Measurements from ENCODE around the gene MEFV. TPM values are rescaled to one million over a fixed set of nuclear protein-coding genes. Genes with fewer than 3 reads are reported as not detected.

MEFV gene
- total RNA-seq, 2 donors from 2014 or later: 3.5 to 6.1 TPM

DNA sequence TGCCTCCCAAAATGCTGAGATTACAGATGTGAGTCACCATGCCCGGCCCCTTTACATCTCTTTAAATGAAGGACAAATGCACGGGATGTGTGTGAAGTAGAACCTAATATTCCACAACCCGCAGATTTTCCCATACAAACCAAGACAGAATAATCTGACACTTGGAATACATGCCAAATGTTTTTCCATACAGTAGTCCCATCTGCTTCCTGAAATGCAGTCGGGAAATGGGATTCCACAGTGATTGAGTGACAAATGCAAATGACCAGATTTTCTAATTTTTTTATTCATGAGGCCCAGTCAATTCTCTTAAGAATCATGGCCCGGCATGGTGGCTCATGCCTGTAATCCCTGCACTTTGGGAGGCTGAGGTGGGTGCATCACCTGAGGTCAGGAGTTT lies 14.7 kb downstream of the MEFV start:
- H3K27ac ChIP-seq: no peak overlapping the region
- no peaks in the 10 kb centered on the region for H3K9me3 ChIP-seq
- H3K27me3 ChIP-seq (replicated peaks; ENCODE audit: insufficient read depth): no peaks in the 10 kb centered on the region
- H3K4me3 ChIP-seq: no peak overlapping the region
- H3K4me1 ChIP-seq (ENCODE audit: control insufficient read depth in 1 of 2, low read depth in 2 of 2): no peaks in the 10 kb centered on the region
- DNase-seq (ENCODE audit: low spot score) (no peak), ATAC-seq (ENCODE audit: insufficient number of reproducible peaks, low FRiP score, low read depth) (no peak)
- no peaks in the 10 kb centered on the region for H3K36me3 ChIP-seq
- TF ChIP-seq, protein P1, sequence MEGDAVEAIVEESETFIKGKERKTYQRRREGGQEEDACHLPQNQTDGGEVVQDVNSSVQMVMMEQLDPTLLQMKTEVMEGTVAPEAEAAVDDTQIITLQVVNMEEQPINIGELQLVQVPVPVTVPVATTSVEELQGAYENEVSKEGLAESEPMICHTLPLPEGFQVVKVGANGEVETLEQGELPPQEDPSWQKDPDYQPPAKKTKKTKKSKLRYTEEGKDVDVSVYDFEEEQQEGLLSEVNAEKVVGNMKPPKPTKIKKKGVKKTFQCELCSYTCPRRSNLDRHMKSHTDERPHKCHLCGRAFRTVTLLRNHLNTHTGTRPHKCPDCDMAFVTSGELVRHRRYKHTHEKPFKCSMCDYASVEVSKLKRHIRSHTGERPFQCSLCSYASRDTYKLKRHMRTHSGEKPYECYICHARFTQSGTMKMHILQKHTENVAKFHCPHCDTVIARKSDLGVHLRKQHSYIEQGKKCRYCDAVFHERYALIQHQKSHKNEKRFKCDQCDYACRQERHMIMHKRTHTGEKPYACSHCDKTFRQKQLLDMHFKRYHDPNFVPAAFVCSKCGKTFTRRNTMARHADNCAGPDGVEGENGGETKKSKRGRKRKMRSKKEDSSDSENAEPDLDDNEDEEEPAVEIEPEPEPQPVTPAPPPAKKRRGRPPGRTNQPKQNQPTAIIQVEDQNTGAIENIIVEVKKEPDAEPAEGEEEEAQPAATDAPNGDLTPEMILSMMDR (IDR thresholded peaks at IDR 0.05): no peak

DNA sequence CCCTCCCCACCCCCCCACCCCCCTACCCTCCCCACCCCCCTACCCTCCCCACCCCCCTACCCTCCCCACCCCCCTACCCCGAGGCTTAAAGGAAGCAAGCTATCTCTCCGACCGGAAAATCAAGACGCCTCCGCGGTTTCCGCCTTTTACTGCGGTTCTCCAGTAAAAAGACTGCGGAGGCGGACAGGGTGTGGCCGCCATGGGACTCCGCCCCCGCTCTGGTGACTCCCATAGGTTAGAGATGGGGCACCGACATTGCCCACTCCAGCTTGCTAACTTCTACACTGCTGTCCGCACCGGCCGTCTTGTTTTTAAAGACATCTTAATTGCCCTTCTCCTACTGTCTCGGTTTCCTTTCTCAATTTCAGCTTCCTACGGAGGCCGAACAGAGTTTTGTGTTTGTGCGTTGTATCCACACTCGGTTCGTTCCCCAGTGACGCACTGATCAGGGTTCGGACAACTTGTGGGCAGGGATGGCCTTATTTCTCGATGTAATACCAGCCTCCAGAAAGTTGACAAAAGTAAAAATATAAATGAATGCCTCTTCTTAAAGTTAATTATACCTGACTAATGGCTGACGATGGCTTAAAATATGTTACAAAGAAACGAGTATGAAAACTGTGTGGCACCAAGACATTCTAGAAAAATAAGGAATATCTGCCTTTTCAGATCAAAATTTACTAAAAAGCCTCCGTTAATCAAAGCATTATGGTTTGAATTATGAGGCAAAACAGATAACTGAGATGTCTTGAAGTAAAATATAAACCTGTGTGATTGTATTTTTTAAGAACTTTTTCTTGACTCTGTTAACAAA lies 20.4 kb downstream of the MEFV start:
- Histone ChIP-seq H3K9me3 (no peaks in the 10 kb centered on the region), H3K27me3 (replicated peaks; ENCODE audit: insufficient read depth) (no peaks in the 10 kb centered on the region), H3K36me3 (peaks cover 18% of the 10 kb centered on the region), H3K27ac (no peak overlapping the region), H3K4me1 (ENCODE audit: control insufficient read depth in 1 of 2, low read depth in 2 of 2) (peaks cover 6 to 15% of the 10 kb centered on the region in 2 donors), H3K4me3 (no peak overlapping the region)
- ATAC-seq (ENCODE audit: insufficient number of reproducible peaks, low FRiP score, low read depth) (no peak), DNase-seq (ENCODE audit: low spot score) (no peak)
- TF ChIP-seq, protein P1 (IDR thresholded peaks at IDR 0.05): no peak

DNA sequence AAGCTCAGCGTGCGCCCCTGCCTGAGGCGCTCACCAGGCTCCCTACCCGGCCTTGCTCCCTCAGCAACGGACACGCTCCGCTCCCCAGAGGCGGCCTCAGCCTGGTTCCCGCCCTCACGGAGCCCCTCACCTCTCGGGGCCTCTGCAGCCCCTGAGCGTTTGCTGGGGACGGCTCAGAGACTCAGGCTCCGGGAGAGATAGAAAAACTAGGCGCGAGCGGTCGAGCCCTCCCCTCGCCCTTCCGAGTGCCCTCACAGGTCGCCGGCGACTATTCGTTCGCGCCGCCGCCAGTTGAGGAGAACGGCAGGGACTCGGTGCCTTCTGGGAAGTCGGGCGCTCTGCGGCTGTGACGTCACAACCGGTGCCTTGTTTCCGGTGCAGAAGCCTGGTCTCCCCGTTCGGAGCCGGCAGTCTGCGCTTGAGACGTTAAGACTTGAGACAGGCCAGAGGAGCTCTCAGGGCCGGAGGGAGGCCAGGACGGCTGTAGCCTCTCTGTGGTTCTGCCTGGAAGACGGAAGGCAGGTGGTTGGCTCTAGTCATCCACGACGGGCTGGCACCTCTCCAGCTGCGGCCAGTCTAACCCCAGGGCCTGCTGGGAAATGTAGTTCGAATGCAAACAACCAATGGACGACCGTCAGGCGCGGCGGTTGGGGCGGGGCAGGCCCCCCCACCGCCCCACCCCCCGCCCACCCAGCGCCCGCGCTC lies 21.4 kb downstream of the MEFV start, which contains the start of gene ZNF200:
TSS of gene ZNF200 (minus strand) at position 302 of the 705 bp plus-strand sequence. CDS start 1,403 bp downstream, outside the sequence.
- Histone ChIP-seq H3K9me3 (no peaks in the 10 kb centered on the region), H3K27ac (peak within 1 kb of the TSS; percentile 97), H3K36me3 (peaks cover 29% of the 10 kb centered on the region), H3K4me1 (ENCODE audit: control insufficient read depth in 1 of 2, low read depth in 2 of 2) (peaks cover 6 to 15% of the 10 kb centered on the region in 2 donors), H3K27me3 (replicated peaks; ENCODE audit: insufficient read depth) (no peaks in the 10 kb centered on the region), H3K4me3 (peak within 1 kb of the TSS; percentile 93)
- TF ChIP-seq, protein P1 (IDR thresholded peaks at IDR 0.05): no peak
- DNase-seq (ENCODE audit: low spot score): peak; percentile 82
- peak; percentile 83 for ATAC-seq (ENCODE audit: insufficient number of reproducible peaks, low FRiP score, low read depth)

DNA sequence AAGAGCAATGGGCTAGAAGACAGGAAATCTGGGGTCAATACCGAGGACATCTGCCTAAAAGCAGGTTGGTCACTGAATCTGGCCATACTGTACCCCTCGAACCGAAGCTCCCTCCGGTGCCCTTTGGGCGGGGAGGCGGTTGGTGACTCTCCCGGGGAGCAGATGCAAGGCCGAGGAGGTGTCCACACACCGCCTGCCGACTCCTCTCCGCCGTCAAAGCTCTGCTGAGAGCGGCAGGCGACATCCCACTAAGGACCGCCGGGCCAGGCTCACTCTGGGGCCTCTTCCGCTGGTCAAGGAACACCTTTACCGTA lies 21.9 kb downstream of the MEFV start:
- peaks cover 6 to 15% of the 10 kb centered on the region in 2 donors for H3K4me1 ChIP-seq (ENCODE audit: control insufficient read depth in 1 of 2, low read depth in 2 of 2)
- H3K9me3 ChIP-seq: no peaks in the 10 kb centered on the region
- no peak for DNase-seq (ENCODE audit: low spot score)
- H3K27me3 ChIP-seq (replicated peaks; ENCODE audit: insufficient read depth): no peaks in the 10 kb centered on the region
- TF ChIP-seq, protein P1 (IDR thresholded peaks at IDR 0.05): no peak
- peak overlapping the region; percentile 93 for H3K4me3 ChIP-seq
- H3K27ac ChIP-seq: peak overlapping the region; percentile 97
- no peak for ATAC-seq (ENCODE audit: insufficient number of reproducible peaks, low FRiP score, low read depth)
- H3K36me3 ChIP-seq: peaks cover 34% of the 10 kb centered on the region

DNA sequence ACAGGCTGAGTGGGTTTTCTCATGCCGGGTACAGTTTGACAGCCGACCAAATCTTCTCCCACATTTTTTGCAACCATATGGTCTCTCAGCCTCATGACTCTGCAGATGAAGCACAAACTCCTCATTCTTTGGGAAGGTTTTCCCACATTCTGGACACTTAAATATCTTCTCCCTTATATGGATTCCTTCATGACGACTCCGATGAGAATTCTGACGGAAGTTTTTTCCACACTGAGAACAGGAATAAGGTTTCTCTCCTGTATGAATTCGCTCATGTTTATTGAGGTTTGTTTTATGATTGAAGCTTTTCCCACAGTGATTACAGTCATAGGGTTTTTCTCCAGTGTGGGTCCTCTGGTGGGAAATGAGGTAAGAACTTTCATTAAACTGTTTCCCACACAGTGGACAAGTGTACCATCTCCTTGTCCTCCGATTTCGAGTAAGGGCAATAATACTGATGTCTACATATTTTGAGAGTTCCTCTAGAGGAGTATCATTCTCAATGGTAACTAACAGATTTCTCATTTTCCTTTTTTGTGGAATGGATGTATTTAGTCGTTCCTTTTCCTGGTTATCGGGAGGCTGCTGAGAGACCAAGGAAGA lies 32.4 kb downstream of the MEFV start:
- peaks cover 57% of the 10 kb centered on the region for H3K36me3 ChIP-seq

More for the DNA sequence above, 32.4 kb downstream of the MEFV start:
- Histone ChIP-seq H3K27ac (no peak overlapping the region), H3K4me1 (ENCODE audit: control insufficient read depth in 1 of 2, low read depth in 2 of 2) (no peaks in the 10 kb centered on the region), H3K9me3 (peaks cover 73% of the 10 kb centered on the region), H3K4me3 (no peak overlapping the region), H3K27me3 (replicated peaks; ENCODE audit: insufficient read depth) (no peaks in the 10 kb centered on the region)
- TF ChIP-seq, protein P1 (IDR thresholded peaks at IDR 0.05): no peak
- DNase-seq (ENCODE audit: low spot score): no peak
- ATAC-seq (ENCODE audit: insufficient number of reproducible peaks, low FRiP score, low read depth): no peak
